Esophagus (tissue), 2 donors: ENCODE measurements around the gene ZBTB20. TPM values are rescaled to one million over a fixed set of nuclear protein-coding genes. Genes with fewer than 3 reads are reported as not detected.

Experiments used
- H3K27ac ChIP-seq, 2 donors: one replicate each; pipeline ENCODE4 v1.5.1; 2013; ENCODE audit warnings: low read depth in 2 of 2, mild to moderate bottlenecking in 2 of 2, inconsistent platforms in 1 of 2, low read length in 1 of 2, moderate library complexity in 1 of 2
- H3K27me3 ChIP-seq, 2 donors: one replicate each; pipeline ENCODE4 v1.6.1; 2013; ENCODE audit warnings: low read length in 2 of 2, control low read depth in 1 of 2, mild to moderate bottlenecking in 1 of 2; ENCODE audit not compliant: insufficient read depth in 2 of 2, control insufficient read depth in 1 of 2
- H3K36me3 ChIP-seq, 2 donors: one replicate each; pipeline ENCODE4 v1.6.1; 2013; ENCODE audit warnings: low read length in 1 of 2; ENCODE audit not compliant: control insufficient read depth in 2 of 2, insufficient read depth in 2 of 2
- H3K4me1 ChIP-seq, 2 donors: one replicate each; pipeline ENCODE4 v1.6.1; 2013; ENCODE audit warnings: low read length in 1 of 2; ENCODE audit not compliant: control insufficient read depth in 2 of 2, insufficient read depth in 2 of 2
- H3K4me3 ChIP-seq, 2 donors: one replicate each; pipeline ENCODE4 v1.5.1; 2013; ENCODE audit warnings: low read length in 2 of 2, mild to moderate bottlenecking in 2 of 2, low read depth in 1 of 2, moderate library complexity in 1 of 2
- H3K9me3 ChIP-seq, 2 donors: one replicate each; pipeline ENCODE4 v1.6.1; 2013; ENCODE audit warnings: mild to moderate bottlenecking in 2 of 2, low read depth in 1 of 2, low read length in 1 of 2, moderate library complexity in 1 of 2; ENCODE audit not compliant: control insufficient read depth in 2 of 2, insufficient read depth in 1 of 2
- WGBS, 2 donors: extraction: QIAGEN DNeasy Blood & Tissue Kit; methylation state at CpG; one replicate each; pipeline ENCODE4 v1.1.7; 2013; 5-methylcytosine and 5-hydroxymethylcytosine counted together
- polyA plus RNA-seq, 2 donors: library from polyadenylated mRNA; stranded (reverse); fragments of 200-250 nt; gene quantifications; one replicate each; pipeline ENCODE4 v1.2.3, GENCODE V29; 2013
- donor health status: healthy with polysubstance abuse.
- donor health status: Bipolar disorder and iron deficiency.

ZBTB20 gene
- polyA plus RNA-seq, 2 donors = 0.16 to 1.3 TPM

GRCh38 chr3:114958930-114959329 is 188.2 kb downstream of the ZBTB20 start:
- Histone ChIP-seq H3K36me3 (no peaks in the 10 kb centered on the region), H3K4me3 (no peak overlapping the region), H3K27ac (no peak overlapping the region), H3K9me3 (no peaks in the 10 kb centered on the region), H3K4me1 (no peaks in the 10 kb centered on the region), H3K27me3 (no peaks in the 10 kb centered on the region)

- H3K9me3 ChIP-seq = no peaks in the 10 kb centered on the region
- H3K4me3 ChIP-seq = no peak overlapping the region
- no peaks in the 10 kb centered on the region for H3K27me3 ChIP-seq
- no peaks in the 10 kb centered on the region for H3K36me3 ChIP-seq
- no peaks in the 10 kb centered on the region for H3K4me1 ChIP-seq
- H3K27ac ChIP-seq = no peak overlapping the region
- 93 to 96% methylated on average over 1 of the region's 1 CpG for WGBS, 2 donors
These were observed 193.3 kb downstream of the ZBTB20 start for GRCh38 chr3:114953800-114954199.

- no peaks in the 10 kb centered on the region for H3K9me3 ChIP-seq
- no peaks in the 10 kb centered on the region for H3K36me3 ChIP-seq
- no peaks in the 10 kb centered on the region for H3K4me1 ChIP-seq
- 65% methylated on average over 3 of the region's 3 CpGs for WGBS, 2 donors
- H3K27ac ChIP-seq = no peak overlapping the region
- no peaks in the 10 kb centered on the region for H3K27me3 ChIP-seq
- H3K4me3 ChIP-seq = no peak overlapping the region
These were observed 193.8 kb downstream of the ZBTB20 start for GRCh38 chr3:114953215-114953799.

DNA sequence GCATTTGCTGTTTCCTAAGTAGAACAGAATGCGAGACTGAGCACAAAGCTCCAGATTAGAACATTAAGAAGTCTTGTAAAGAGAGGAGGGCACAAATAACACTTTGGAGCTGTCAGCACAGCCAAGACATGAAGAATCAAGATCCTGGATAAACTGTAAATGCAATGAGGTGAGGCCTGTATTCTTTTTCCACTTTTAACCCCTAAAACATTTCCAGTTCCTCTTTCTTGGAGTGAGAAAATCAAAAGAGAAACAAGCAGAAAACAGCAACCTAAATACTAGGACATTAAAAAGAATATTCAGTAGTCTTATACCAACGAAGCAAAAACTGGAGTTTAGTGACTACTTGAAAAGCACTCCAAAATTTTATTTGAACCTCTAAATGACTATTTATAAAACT is 204.3 kb downstream of the ZBTB20 start:
- Histone ChIP-seq H3K4me1 (no peaks in the 10 kb centered on the region), H3K9me3 (no peaks in the 10 kb centered on the region), H3K27me3 (no peaks in the 10 kb centered on the region), H3K36me3 (no peaks in the 10 kb centered on the region), H3K4me3 (no peak overlapping the region), H3K27ac (no peak overlapping the region)
- WGBS, 2 donors = 92 to 93% methylated on average over 2 of the region's 2 CpGs

DNA sequence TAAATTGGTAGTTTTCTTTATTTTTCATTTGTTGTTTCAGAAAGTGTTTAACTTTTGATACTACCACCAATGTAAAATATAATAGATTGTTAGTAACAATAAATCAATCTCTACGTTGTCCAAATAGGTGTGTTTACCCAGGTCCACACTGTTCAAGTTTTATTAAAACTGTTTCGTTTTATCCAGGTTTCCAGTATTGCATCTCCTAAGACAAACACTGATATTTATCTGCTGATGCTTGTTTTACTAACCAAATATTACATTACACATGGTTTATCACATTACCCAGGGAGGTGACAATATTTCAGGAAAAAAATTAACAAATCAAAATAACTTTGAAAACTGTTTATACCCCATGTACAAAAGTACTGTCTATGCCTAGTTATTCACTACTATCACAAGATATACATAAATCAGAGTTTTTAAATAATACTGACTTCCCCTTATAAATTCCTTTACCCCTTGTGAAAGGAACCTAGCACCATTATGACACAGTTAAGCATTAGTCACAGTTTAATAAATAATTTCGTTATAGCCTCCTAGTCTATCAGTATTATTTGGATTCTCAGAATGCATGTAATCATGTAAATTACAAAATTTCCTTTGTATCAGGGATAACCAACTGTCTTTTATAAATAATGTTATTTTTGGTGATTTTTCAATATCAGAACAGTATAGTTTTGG is 205.3 kb downstream of the ZBTB20 start:
- H3K27me3 ChIP-seq = no peaks in the 10 kb centered on the region
- H3K27ac ChIP-seq = no peak overlapping the region
- no peaks in the 10 kb centered on the region for H3K36me3 ChIP-seq
- H3K4me3 ChIP-seq = no peak overlapping the region
- 78 to 94% methylated on average over 3 of the region's 3 CpGs for WGBS, 2 donors
- no peaks in the 10 kb centered on the region for H3K4me1 ChIP-seq
- H3K9me3 ChIP-seq = no peaks in the 10 kb centered on the region

GRCh38 chr3:114939920-114940319 is 207.2 kb downstream of the ZBTB20 start:
- no peaks in the 10 kb centered on the region for H3K27me3 ChIP-seq
- no peak overlapping the region for H3K4me3 ChIP-seq
- H3K27ac ChIP-seq = no peak overlapping the region
- no peaks in the 10 kb centered on the region for H3K9me3 ChIP-seq
- H3K36me3 ChIP-seq = no peaks in the 10 kb centered on the region
- H3K4me1 ChIP-seq = no peaks in the 10 kb centered on the region

DNA sequence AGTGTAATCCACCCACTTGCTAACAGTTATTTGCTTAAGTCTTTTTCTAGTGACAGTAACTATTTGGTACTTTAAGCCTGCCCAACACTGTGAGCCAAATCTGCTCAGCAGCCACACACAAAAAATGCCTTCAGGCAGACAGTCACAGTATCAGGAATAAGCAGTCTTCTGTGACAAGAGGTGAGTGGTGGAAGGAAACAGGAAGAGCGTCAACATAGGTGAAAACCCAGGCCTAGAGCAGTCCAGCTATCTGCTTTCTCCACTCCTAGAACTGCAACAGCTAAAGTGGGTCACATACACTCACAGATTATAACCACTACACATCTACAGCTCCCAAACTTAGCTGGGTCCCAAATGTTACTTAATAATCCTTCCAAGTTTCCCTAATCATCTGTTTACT is 213.7 kb downstream of the ZBTB20 start:
- 80 to 83% methylated on average over 1 of the region's 1 CpG for WGBS, 2 donors
- Histone ChIP-seq H3K27ac (no peak overlapping the region), H3K9me3 (no peaks in the 10 kb centered on the region), H3K4me1 (no peaks in the 10 kb centered on the region), H3K4me3 (no peak overlapping the region), H3K27me3 (no peaks in the 10 kb centered on the region), H3K36me3 (peaks cover 0 to 3% of the 10 kb centered on the region in 2 donors)

DNA sequence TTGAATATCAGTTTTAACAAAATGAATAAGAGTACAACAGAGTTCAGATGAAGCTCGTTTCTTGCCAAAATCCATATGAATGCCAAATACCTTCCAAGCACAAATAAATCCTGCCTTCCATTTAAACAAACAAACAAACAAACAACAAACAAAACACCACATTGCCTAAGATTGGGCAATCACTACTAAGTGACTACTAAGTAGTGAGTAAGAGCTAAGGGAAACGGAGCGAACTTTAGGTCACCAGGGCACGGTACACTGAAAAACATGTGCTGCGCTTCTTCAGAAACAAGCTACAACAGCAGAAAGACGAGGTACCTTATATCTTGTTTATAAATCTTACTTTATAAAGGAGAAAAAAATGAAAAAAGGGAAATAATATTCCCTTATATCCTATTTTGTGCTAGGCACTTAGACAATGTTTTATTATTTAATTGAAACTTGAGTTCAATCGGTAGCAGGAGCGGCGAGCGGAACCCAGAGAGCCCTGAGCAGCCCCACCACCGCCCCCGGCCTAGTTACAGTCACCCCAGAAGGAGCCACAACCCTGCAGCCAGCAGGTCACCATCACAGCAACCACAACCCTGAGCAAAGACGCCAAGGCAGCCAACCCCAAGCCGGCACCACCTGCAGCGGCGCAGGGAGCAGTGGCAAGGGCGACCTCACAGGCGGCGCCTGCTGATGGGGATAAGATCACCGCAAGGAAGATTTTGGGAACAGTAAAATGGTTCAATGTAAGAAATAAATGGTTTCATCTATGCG is 216.9 kb downstream of the ZBTB20 start:
- H3K4me3 ChIP-seq = no peak overlapping the region
- H3K27ac ChIP-seq = no peak overlapping the region
- H3K36me3 ChIP-seq = peaks cover 0 to 3% of the 10 kb centered on the region in 2 donors
- H3K4me1 ChIP-seq = no peaks in the 10 kb centered on the region
- WGBS, 2 donors = 95 to 97% methylated on average over 21 of the region's 21 CpGs
- H3K27me3 ChIP-seq = no peaks in the 10 kb centered on the region
- no peaks in the 10 kb centered on the region for H3K9me3 ChIP-seq

GRCh38 chr3:114928989-114929640 is 218.0 kb downstream of the ZBTB20 start:
- WGBS, 2 donors = 89 to 91% methylated on average over 2 of the region's 2 CpGs
- no peaks in the 10 kb centered on the region for H3K9me3 ChIP-seq
- H3K4me3 ChIP-seq = no peak overlapping the region
- H3K36me3 ChIP-seq = peaks cover 0 to 3% of the 10 kb centered on the region in 2 donors
- H3K4me1 ChIP-seq = no peaks in the 10 kb centered on the region
- H3K27me3 ChIP-seq = no peaks in the 10 kb centered on the region
- no peak overlapping the region for H3K27ac ChIP-seq
